NCI-H2227 (cell line): ENCODE measurements around the gene PCDHGC3.
A peak's percentile ranks its signal among the peaks of the same experiment; 100 is the strongest.

ENCODE experiments used
- DNase-seq: peaks from one replicate; lab custom pipeline; 2025; ENCODE audit not compliant: unreplicated experiment; lab: John Stamatoyannopoulos, UW

Gene PCDHGC3

DNA sequence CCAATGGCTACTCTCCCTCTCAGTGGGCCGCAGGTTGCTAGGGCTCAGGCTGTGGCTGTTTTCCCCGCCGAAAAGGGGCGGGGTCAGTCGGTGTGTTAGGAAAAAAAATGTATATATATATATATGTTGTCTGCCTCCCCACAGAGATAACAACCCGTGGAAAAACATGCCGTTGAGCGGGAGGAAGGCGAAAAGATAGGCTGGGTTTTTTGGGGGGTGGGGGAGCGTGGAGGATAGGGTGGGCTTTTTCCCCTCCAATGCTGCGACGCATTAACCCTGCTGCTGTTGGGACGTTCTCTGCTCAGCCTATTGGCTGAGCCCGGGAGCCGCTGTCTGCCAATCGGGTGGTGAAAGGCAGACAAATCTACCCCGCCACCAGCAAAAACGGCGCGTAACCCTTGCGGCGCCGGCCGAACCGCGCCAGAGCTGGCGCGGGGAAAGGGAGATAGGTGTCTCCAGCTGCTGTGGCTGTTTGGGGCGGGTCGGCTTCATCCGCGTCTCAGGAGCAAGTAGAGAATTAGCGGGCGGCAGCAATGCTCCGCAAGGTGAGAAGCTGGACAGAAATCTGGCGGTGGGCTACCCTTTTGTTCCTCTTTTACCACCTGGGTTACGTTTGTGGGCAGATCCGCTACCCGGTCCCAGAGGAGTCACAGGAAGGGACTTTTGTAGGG lies 9.0 kb downstream of the PCDHGC3 start, which contains the start of gene PCDHGC4:
Gene PCDHGC4, plus strand, starts transcription at position 390 of the 671 bp plus-strand sequence. Its CDS starts 144 bp downstream, at position 534.
- peak; percentile 82 for DNase-seq

GRCh38 chr5:141485321-141486055 lies 9.7 kb downstream of the PCDHGC3 start:
- peak; percentile 12 for DNase-seq

DNA sequence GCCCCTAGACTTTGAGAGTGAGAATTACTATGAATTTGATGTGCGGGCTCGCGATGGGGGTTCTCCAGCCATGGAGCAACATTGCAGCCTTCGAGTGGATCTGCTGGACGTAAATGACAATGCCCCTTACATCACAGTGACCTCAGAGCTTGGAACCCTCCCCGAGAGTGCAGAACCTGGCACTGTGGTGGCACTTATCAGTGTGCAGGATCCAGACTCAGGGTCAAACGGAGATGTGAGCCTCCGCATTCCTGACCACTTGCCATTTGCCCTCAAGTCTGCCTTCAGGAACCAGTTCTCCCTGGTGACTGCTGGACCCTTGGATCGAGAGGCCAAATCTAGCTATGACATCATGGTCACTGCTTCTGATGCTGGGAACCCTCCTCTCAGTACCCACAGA lies 10.3 kb downstream of the PCDHGC3 start:
- DNase-seq: no peak

DNA sequence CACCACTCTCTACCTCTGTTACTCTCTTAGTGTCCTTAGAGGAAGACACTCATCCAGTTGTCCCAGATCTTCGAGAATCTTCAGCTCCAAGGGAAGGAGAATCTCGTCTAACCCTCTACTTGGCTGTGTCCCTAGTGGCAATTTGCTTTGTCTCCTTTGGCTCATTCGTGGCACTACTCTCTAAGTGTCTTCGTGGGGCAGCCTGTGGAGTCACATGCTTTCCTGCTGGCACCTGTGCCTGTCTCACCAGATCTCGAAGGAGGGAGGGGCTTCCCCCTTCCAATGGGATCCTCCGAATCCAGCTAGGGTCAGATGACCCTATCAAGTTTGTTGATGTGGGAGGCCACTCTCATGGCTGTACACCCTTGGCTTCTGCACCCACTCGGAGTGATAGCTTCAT lies 11.4 kb downstream of the PCDHGC3 start:
- no peak for DNase-seq

DNA sequence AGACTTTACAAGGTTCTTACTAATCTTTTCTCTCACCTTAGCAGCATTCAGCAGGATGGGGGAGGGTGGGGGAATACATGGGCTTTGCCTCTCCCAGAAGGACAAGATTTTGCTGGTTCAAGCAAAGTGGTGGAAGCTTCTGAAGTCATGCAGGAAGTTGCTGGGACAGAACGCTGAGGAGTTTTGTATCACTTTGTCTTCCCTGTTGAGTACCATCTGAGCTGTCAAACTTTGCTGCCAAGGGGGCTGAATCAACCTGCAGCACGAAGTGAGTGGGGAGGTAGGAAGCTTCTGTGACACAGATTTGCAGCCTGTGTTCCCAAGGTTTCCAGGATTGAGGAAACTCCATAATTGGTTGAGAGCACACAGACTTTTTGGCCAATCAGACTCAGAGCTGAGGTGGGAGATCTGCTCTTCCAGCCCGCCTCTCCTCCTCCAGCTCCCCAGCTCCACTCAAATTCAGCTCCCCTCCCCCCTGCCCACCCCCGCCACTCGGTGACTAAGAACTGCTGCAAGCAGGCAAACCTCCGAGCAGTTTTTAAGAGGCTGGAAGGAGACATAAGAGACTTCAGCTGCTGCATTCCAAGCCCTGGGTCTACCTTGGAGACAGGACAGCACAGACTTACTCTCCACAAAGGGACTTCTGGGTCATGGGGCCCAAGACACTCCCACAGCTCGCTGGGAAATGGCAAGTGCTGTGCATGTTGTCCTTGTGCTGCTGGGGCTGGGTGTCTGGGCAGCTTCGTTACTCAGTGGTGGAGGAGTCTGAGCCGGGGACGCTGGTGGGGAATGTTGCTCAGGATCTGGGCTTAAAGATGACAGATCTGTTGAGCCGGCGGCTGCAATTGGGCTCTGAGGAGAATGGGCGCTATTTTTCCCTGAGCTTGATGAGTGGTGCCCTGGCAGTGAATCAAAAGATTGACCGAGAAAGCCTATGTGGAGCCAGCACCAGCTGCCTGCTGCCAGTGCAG lies 13.1 kb downstream of the PCDHGC3 start, which contains the start of gene PCDHGC5:
Gene PCDHGC5, plus strand, starts transcription at position 491 of the 971 bp plus-strand sequence. Its CDS starts 160 bp downstream, at position 651.
- DNase-seq: no peak

GRCh38 chr5:141489841-141490240 lies 14.1 kb downstream of the PCDHGC3 start:
- DNase-seq: no peak

DNA sequence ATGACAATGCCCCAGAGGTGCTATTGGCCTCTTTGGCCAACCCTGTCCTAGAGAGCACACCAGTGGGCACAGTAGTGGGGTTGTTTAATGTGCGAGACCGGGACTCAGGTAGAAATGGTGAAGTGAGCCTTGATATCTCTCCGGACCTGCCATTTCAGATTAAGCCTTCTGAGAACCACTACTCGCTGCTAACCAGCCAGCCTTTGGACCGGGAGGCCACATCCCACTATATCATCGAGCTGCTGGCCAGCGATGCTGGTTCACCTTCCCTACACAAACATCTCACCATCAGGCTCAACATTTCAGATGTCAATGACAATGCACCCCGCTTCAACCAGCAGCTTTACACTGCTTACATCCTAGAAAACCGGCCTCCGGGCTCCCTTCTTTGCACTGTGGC lies 14.5 kb downstream of the PCDHGC3 start:
- no peak for DNase-seq

- DNase-seq: no peak
Measured at GRCh38 chr5:141490771-141491170, 15.0 kb downstream of the PCDHGC3 start.

DNA sequence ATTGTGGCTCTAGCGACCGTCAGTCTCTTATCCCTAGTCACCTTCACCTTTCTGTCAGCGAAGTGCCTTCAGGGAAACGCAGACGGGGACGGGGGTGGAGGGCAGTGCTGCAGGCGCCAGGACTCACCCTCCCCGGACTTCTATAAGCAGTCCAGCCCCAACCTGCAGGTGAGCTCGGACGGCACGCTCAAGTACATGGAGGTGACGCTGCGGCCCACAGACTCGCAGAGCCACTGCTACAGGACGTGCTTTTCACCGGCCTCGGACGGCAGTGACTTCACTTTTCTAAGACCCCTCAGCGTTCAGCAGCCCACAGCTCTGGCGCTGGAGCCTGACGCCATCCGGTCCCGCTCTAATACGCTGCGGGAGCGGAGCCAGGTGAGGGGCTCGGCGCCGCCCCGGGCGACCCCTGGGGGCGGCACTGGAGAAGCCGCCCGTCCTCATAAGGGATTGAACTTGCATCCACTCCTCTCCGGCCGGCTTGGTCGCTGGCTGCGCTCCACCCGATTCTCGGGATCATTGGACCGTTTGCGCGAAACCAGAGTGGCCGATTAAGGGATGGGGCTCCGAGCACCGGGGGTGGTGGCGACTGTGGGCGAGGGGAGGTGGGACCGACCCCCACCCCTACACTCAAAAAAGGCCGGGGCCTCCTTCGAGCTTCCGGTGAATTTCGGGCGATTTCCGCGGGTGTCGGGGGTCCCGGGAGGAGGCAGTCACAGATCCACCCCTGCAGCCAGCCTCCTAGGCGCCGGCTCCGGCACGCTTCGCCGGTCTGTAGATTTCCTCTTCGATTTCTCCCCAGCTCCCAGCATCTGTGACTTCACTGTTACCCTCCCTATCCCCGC lies 15.8 kb downstream of the PCDHGC3 start:
- DNase-seq: no peak

DNA sequence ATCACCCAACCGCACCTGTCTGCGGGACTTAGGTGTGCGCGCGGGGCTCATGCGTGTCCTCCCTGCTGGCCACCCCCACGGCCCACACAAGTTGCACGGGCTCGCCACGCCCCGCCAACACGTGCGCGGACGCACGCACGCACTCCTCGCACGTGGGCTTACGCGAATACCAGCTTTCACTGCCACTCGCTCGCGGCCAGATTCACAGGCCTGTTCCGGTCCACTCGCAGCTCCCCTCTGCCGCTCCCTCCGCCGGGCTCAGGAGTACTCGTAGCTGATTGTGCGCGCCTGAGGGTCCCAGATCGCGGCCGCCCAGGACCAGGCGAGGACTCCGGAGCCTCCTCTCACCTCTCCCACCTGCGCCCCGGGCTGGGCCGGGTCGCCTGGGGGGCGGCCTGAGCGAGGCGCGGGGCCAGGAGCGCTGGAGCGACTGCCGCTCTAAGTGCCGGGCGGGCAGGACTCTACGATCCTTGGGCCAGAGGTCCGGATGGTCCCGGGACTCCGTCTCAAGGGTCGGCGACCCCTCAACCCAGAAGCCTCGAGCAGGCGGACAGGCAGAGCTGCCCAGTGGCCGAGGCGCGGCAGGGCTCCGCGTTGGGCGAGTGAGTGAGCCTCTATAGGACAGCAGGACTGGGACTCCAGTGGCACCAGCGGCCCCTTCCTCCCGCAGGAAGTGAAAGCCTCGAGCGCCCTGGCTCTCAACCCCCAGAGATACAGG lies 16.6 kb downstream of the PCDHGC3 start:
- no peak for DNase-seq

DNA sequence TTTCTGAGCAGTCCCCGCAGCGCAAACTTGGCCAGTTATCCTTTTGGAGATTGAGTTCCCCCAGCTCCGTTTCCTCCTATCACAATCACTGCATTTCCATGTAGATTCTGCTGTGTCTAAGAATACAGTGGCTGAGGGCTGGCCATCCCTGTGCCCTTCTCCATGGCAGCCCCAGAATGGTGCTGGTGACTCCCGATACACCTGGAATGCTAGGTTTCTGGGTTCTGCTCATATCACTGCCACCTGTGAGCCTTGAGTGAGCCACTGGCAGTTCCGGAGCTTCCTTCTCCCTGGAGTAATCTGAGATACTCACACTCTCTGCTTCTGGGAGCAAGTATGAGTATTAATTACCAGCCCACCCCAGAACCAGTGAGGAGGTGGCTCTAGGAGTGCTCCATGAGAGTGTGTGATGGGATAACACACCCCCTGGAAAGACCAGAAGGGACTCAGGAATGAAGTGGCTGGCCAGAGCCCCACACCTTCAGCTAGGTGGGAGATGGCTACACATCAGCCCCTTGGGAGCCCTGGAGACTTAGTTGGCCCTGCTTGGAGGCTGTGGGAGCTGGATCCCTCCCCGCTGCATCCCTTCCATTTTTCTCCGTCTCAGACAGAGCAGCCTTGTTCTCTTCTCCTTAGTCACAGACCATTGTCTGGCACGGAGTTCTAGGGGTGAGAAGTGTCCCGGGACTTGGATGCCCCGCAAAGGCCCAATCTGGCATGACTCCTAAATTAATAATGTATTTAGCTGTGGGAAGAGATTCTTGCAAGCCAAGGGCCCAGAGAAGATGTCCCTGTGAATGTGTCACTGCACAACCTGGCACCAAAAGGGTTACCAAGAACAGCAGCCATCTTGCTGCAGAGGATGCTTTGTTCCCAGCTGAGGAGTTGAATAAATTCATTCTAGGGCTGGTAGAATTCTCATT lies 18.0 kb downstream of the PCDHGC3 start:
- no peak for DNase-seq

DNA sequence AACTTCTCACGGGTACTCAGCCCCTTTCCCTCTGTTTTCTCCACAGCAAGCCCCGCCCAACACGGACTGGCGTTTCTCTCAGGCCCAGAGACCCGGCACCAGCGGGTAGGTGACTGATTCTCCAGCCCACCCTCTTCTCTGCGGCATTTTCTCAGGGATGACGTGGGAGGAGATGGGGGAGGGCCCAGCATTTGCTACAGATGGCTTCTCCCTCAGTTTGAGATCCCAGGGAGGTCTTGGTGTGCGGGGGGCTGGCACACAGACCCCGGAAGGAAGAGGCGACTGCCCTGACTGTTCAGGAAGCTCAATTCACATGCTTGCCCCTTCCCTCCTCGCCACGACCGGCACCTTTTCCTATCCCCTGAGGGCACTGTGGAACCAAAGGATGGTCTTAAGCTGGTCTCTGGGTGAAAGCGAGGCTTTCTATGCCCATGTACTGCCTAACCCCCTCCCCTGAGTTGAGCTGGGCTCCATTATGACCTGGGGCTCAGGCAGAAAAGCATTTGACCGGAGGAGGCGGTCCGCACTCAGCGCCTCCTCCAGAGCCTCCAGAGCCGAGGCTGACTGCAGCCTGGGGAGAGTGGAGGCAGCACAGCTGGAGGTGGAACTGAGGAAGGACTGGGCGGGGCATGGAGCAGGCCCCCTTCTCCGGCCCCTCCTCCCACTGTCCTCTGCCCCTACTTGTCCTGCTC lies 19.1 kb downstream of the PCDHGC3 start:
- DNase-seq: peak; percentile 58

DNA sequence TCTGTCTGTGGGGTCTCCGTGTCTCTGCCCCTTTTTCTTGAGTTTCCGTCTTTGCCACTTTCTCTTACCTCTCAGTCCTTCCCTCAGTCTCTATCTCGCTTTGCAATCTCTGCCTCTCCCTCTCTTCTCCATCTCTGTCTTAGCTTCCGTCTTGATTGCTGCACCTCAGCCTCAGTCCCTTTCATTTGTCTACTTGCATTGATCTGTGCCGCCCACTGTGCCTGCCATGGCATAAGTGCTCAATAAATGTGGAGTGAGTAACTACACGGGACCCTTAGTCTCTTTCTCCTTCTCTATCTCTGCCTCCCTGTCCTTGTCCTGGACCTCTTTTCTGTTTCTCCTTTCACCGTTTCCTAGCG lies 19.7 kb downstream of the PCDHGC3 start:
- no peak for DNase-seq

DNA sequence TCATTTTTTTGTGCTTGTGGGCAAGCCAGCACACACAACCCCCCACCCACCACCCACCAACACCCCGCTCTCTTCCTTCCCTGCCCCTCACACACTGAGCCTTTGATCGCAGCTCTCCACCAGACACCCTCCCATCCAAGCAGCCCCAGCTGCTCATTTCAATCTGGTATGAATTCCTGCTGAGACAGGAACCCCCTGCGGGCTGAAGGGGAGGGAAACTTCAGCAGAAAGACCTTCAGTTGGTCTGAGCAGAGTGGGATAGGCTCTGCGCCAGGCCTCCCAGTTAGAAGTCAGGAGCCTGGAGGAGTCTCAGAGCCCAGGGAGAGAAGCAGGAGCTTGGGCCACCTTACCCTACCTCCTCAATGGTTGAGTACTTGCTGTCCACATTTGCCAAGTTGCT lies 20.3 kb downstream of the PCDHGC3 start:
- no peak for DNase-seq

DNA sequence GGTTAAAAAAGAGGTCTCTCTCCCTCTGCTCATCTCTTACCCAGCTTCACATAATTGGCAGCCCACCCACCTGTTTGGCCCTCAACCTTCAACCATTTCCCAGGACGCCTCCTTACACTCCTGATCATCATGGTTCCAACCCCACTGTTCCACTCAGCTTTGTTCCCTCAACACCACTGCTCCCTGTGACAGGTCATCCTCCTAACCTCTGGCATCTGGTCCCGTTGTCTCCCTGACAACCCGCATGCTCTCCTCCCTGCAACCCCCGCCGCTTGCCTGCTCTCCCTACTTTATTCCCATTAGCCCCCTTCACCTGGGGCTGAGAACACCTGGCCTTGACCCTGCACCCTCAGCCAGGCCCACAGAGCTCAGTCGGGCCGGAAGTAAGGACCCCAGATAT lies 26.0 kb downstream of the PCDHGC3 start:
- peak; percentile 2 for DNase-seq

GRCh38 chr5:141503681-141504080 lies 27.9 kb downstream of the PCDHGC3 start:
- DNase-seq: no peak

- DNase-seq: no peak
Measured at GRCh38 chr5:141504216-141504615, 28.4 kb downstream of the PCDHGC3 start.
